GM12875 (cell line): ENCODE measurements around the gene ZMIZ1.

Experiments
- H3K4me3 ChIP-seq: one replicate; pipeline ENCODE4 v1.5.1; 2011; ENCODE audit warnings: low read depth, low read length, control low read depth
- CTCF ChIP-seq: IDR thresholded peaks from 2 replicates; pipeline ENCODE4 v1.5.1; 2011; ENCODE audit warnings: low read depth, mild to moderate bottlenecking, control low read depth, inconsistent platforms, low read length, moderate library complexity, borderline replicate concordance; ENCODE audit not compliant: insufficient read depth

Gene ZMIZ1

GRCh38 chr10:79170993-79171392 lies 102.2 kb downstream of the ZMIZ1 start:
- TF ChIP-seq CTCF, result no peak

GRCh38 chr10:79171504-79171903 lies 102.7 kb downstream of the ZMIZ1 start:
- no peak for TF ChIP-seq CTCF
- H3K4me3 ChIP-seq, result no peak overlapping the region

More at GRCh38 chr10:79170993-79171392, 102.2 kb downstream of the ZMIZ1 start:
- no peak overlapping the region for H3K4me3 ChIP-seq

GRCh38 chr10:79172881-79173280 lies 104.1 kb downstream of the ZMIZ1 start:
- no peak overlapping the region for H3K4me3 ChIP-seq
- TF ChIP-seq CTCF, result no peak

GRCh38 chr10:79173582-79174262 lies 105.0 kb downstream of the ZMIZ1 start:
- TF ChIP-seq CTCF, result no peak
- no peak overlapping the region for H3K4me3 ChIP-seq

GRCh38 chr10:79176052-79176501 lies 107.3 kb downstream of the ZMIZ1 start:
- no peak for TF ChIP-seq CTCF
- no peak overlapping the region for H3K4me3 ChIP-seq

- TF ChIP-seq CTCF, result no peak
- H3K4me3 ChIP-seq, result no peak overlapping the region
Measured at GRCh38 chr10:79176949-79177602, 108.3 kb downstream of the ZMIZ1 start.

- no peak overlapping the region for H3K4me3 ChIP-seq
- no peak for TF ChIP-seq CTCF
Measured at GRCh38 chr10:79178070-79178576, 109.4 kb downstream of the ZMIZ1 start.
